HFFc6 (cell line): Measurements from ENCODE around the gene BAHCC1. TPM values are rescaled to one million over a fixed set of nuclear protein-coding genes. Genes with fewer than 3 reads are reported as not detected.
"Not testable (repeated sequence)": the region's sequence is repeated elsewhere in the genome, so short reads cannot be mapped to it uniquely, and the experiment has no call there.

Source experiments
- DNase-seq: peaks from one replicate; pipeline ENCODE4 v3.0.0-alpha.2; 2018
- H3K27ac Mint-ChIP-seq: 2 replicates; pipeline ENCODE4 v1.8.0; 2020; ENCODE audit warnings: mild to moderate bottlenecking, mixed read lengths
- H3K27me3 Mint-ChIP-seq: 2 replicates; pipeline ENCODE4 v1.8.0; 2021; ENCODE audit warnings: mild to moderate bottlenecking, moderate library complexity, mixed read lengths; ENCODE audit not compliant: insufficient read depth
- H3K36me3 Mint-ChIP-seq: 2 replicates; pipeline ENCODE4 v1.8.0; 2021; ENCODE audit warnings: low read depth, mixed read lengths
- H3K4me1 Mint-ChIP-seq: 2 replicates; pipeline ENCODE4 v1.8.0; 2020; ENCODE audit warnings: low read depth, mixed read lengths
- H3K4me3 Mint-ChIP-seq: 2 replicates; pipeline ENCODE4 v1.8.0; 2020; ENCODE audit warnings: mild to moderate bottlenecking, moderate library complexity, mixed read lengths
- H3K9me3 Mint-ChIP-seq: 2 replicates; pipeline ENCODE4 v1.8.0; 2020; ENCODE audit warnings: mild to moderate bottlenecking, mixed read lengths
- CTCF ChIP-seq: fragments of 200-600 bp; sonication (generic); IDR thresholded peaks from 2 replicates; pipeline ENCODE4 v1.5.0; 2021; ENCODE audit warnings: antibody characterized with exemption, mild to moderate bottlenecking
- total RNA-seq, 6 experiments: library from RNA; stranded (reverse); fragmentation: NEBNext Ultra II Directional; extraction: Animal tissue kit (Norgen Biotek cat#: 25700); gene quantifications; 2 replicates in 1 of 6; 3 replicates in 5 of 6; pipeline ENCODE4 v1.2.3, GENCODE V29; 2021

BAHCC1 gene
- total RNA-seq, 6 experiments from 2014 or later: 7.3 to 9.7 (median 8.3) TPM

GRCh38 chr17:81359218-81359617 lies 36.0 kb upstream of the BAHCC1 start:
- no peak overlapping the region for H3K27ac Mint-ChIP-seq
- H3K4me1 Mint-ChIP-seq: peaks cover 19% of the 10 kb centered on the region
- no peaks in the 10 kb centered on the region for H3K36me3 Mint-ChIP-seq
- H3K4me3 Mint-ChIP-seq: no peak overlapping the region
- TF ChIP-seq CTCF: no peak
- no peaks in the 10 kb centered on the region for H3K9me3 Mint-ChIP-seq
- no peak for DNase-seq
- peaks cover 22% of the 10 kb centered on the region for H3K27me3 Mint-ChIP-seq

GRCh38 chr17:81362001-81362400 lies 33.3 kb upstream of the BAHCC1 start:
- Mint-ChIP-seq H3K27me3 (peaks cover 23% of the 10 kb centered on the region), H3K4me1 (peaks cover 26% of the 10 kb centered on the region)
- not testable (repeated sequence) for H3K27ac Mint-ChIP-seq, H3K4me3 Mint-ChIP-seq, DNase-seq, H3K9me3 Mint-ChIP-seq, H3K36me3 Mint-ChIP-seq

GRCh38 chr17:81364278-81365147 lies 30.7 kb upstream of the BAHCC1 start:
- TF ChIP-seq CTCF: no peak
- H3K27me3 Mint-ChIP-seq: peaks cover 25% of the 10 kb centered on the region
- H3K36me3 Mint-ChIP-seq: no peaks in the 10 kb centered on the region
- H3K9me3 Mint-ChIP-seq: no peaks in the 10 kb centered on the region
- H3K27ac Mint-ChIP-seq: no peak overlapping the region
- peak overlapping the region; percentile 57; the same call in 1 of the 2 replicates for H3K4me3 Mint-ChIP-seq
- DNase-seq: no peak
- peaks cover 26% of the 10 kb centered on the region for H3K4me1 Mint-ChIP-seq

- Mint-ChIP-seq H3K27ac (peak overlapping the region; percentile 24; the same call in 1 of the 2 replicates), H3K9me3 (no peaks in the 10 kb centered on the region), H3K27me3 (peaks cover 29% of the 10 kb centered on the region), H3K4me1 (peaks cover 23% of the 10 kb centered on the region), H3K36me3 (no peaks in the 10 kb centered on the region), H3K4me3 (peak overlapping the region; percentile 57)
- TF ChIP-seq CTCF: no peak
- peak; percentile 45 for DNase-seq
Observed at GRCh38 chr17:81365148-81365600, 30.1 kb upstream of the BAHCC1 start.

- Mint-ChIP-seq H3K27ac (0 out of 2 replicates have a peak overlapping the region, but pooled peaks have one; percentile 24), H3K4me3 (peak overlapping the region; percentile 57; the same call in 1 of the 2 replicates), H3K4me1 (peaks cover 16% of the 10 kb centered on the region), H3K36me3 (no peaks in the 10 kb centered on the region), H3K9me3 (no peaks in the 10 kb centered on the region), H3K27me3 (peaks cover 30% of the 10 kb centered on the region)
- no peak for DNase-seq
- TF ChIP-seq CTCF: no peak
Observed at GRCh38 chr17:81365601-81366585, 29.4 kb upstream of the BAHCC1 start.
